Loucy (cell line): ENCODE measurements around the gene CTAGE6.
"Not testable (repeated sequence)": the region's sequence is repeated elsewhere in the genome, so short reads cannot be mapped to it uniquely, and the experiment has no call there.

ENCODE experiments used
- EZH2phosphoT487 ChIP-seq: fragments of 200-600 bp; IDR thresholded peaks from 2 replicates; pipeline ENCODE4 v1.6.1; 2018; ENCODE audit warnings: antibody characterized with exemption, mild to moderate bottlenecking, moderate library complexity, borderline replicate concordance
- TF ChIP-seq, protein P1 (sequence below): fragments of 200-600 bp; sonication (generic); conservative IDR thresholded peaks from 2 replicates; pipeline ENCODE4 v1.5.1; 2014; ENCODE audit warnings: mild to moderate bottlenecking, antibody characterized with exemption, low read length

DNA sequence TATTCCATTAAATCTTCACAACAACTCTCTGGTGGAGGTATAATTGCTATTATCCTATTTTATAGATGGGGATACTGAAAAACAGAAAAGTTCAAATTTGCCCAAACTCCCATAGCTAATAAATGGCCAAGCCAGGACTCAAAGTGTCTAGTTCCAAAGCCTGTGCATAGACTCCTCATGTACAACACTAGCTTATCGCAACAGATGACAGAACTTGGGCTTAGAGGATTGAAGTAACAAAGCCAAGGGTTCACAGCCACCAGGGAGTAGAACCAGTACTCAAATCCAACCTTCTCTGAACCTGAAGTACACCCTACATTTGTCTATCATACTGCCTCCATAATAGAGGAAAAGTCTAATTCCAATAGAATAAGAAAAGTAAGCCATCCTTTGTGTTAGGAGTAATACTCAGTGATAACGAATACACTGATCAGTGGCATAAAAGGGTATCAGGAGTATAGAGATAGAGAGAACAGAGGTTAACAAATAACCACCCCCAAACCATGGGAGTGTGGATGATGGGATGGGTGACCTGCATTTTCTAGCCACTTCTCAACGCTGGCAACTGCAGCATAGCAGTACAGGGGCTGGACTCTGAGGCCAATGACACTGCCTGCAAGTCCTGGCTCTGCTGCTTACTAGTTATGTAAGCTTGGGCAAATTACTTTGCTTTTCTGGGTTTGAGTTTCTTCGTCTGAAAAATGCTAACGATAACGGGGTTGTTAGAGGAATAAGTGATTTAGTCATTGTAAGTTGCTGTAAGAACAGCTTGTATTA lies 39.8 kb upstream of the CTAGE6 start:
- TF ChIP-seq, protein P1, sequence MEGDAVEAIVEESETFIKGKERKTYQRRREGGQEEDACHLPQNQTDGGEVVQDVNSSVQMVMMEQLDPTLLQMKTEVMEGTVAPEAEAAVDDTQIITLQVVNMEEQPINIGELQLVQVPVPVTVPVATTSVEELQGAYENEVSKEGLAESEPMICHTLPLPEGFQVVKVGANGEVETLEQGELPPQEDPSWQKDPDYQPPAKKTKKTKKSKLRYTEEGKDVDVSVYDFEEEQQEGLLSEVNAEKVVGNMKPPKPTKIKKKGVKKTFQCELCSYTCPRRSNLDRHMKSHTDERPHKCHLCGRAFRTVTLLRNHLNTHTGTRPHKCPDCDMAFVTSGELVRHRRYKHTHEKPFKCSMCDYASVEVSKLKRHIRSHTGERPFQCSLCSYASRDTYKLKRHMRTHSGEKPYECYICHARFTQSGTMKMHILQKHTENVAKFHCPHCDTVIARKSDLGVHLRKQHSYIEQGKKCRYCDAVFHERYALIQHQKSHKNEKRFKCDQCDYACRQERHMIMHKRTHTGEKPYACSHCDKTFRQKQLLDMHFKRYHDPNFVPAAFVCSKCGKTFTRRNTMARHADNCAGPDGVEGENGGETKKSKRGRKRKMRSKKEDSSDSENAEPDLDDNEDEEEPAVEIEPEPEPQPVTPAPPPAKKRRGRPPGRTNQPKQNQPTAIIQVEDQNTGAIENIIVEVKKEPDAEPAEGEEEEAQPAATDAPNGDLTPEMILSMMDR = not testable (repeated sequence)
- TF ChIP-seq EZH2phosphoT487 = not testable (repeated sequence)
